Lower leg skin (tissue), 3 donors: ENCODE results near the gene PXMP2.

Source experiments
- POLR2A ChIP-seq, 2 donors: fragments of 450-650 bp; IDR thresholded peaks; one replicate each; pipeline ENCODE4 v1.6.1; 2016 to 2017; ENCODE audit warnings: antibody characterized with exemption in 2 of 2, mild to moderate bottlenecking in 1 of 2, moderate library complexity in 1 of 2
- TF ChIP-seq, protein P1 (sequence below), 3 donors: fragments of 450-650 bp; IDR thresholded peaks; one replicate each; pipeline ENCODE4 v1.5.1; 2016; ENCODE audit warnings: antibody characterized with exemption in 3 of 3, mild to moderate bottlenecking in 3 of 3, moderate library complexity in 2 of 3

- TF ChIP-seq, protein P1, sequence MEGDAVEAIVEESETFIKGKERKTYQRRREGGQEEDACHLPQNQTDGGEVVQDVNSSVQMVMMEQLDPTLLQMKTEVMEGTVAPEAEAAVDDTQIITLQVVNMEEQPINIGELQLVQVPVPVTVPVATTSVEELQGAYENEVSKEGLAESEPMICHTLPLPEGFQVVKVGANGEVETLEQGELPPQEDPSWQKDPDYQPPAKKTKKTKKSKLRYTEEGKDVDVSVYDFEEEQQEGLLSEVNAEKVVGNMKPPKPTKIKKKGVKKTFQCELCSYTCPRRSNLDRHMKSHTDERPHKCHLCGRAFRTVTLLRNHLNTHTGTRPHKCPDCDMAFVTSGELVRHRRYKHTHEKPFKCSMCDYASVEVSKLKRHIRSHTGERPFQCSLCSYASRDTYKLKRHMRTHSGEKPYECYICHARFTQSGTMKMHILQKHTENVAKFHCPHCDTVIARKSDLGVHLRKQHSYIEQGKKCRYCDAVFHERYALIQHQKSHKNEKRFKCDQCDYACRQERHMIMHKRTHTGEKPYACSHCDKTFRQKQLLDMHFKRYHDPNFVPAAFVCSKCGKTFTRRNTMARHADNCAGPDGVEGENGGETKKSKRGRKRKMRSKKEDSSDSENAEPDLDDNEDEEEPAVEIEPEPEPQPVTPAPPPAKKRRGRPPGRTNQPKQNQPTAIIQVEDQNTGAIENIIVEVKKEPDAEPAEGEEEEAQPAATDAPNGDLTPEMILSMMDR (IDR thresholded peaks at IDR 0.05), result no peak
- TF ChIP-seq POLR2A (IDR thresholded peaks at IDR 0.05), result no peak
Measured at GRCh38 chr12:132687211-132688164, at the start of gene PXMP2, which contains the start of gene POLE.
